Lower leg skin (tissue), 4 donors: ENCODE results near the gene RBM27. TPM values are rescaled to one million over a fixed set of nuclear protein-coding genes. Genes with fewer than 3 reads are reported as not detected.
"Not testable (repeated sequence)": the region's sequence is repeated elsewhere in the genome, so short reads cannot be mapped to it uniquely, and the experiment has no call there.

Source experiments
- DNase-seq, 2 donors: peaks; one replicate each; pipeline ENCODE4 v3.0.0-alpha.2; 2019; ENCODE audit warnings: low spot score in 2 of 2
- H3K4me3 ChIP-seq: fragments of 200-600 bp; sonication (generic); 2 replicates; pipeline ENCODE4 v1.5.1; 2017; ENCODE audit warnings: mild to moderate bottlenecking, low read depth; ENCODE audit not compliant: poor library complexity, severe bottlenecking
- CTCF ChIP-seq, 3 donors: fragments of 450-650 bp; IDR thresholded peaks; one replicate each; pipeline ENCODE4 v1.5.1; 2016; ENCODE audit warnings: antibody characterized with exemption in 3 of 3, mild to moderate bottlenecking in 3 of 3, moderate library complexity in 2 of 3
- POLR2A ChIP-seq, 2 donors: fragments of 450-650 bp; IDR thresholded peaks; one replicate each; pipeline ENCODE4 v1.6.1; 2016 to 2017; ENCODE audit warnings: antibody characterized with exemption in 2 of 2, mild to moderate bottlenecking in 1 of 2, moderate library complexity in 1 of 2
- WGBS, 2 donors: methylation state at CpG; one replicate each; pipeline ENCODE4 v1.1.5; 2018; 5-methylcytosine and 5-hydroxymethylcytosine counted together
- intact Hi-C: fragments of 100-400 bp; cut with DNase I; formaldehyde crosslinking; loops from one replicate; pipeline ENCODE4 v1.15.0; 2023; ENCODE audit warnings: low total_unique reads
- total RNA-seq, 4 donors: library from RNA; depleted of rRNA; stranded (reverse); fragments of >200 nt; gene quantifications; one replicate each; pipeline ENCODE4 v1.1.0, GENCODE V29; 2016

RBM27 gene
- total RNA-seq, 4 donors from 2014 or later = 16.1 to 20.7 (median 18.1) TPM

GRCh38 chr5:146213210-146213826 is 9.9 kb downstream of the RBM27 start:
- WGBS, 2 donors = 64 to 71% methylated on average over 4 of the region's 4 CpGs
- no peak for DNase-seq
- intact Hi-C loops = no loop called here
- TF ChIP-seq CTCF (IDR thresholded peaks at IDR 0.05) (no peak), POLR2A (IDR thresholded peaks at IDR 0.05) (no peak)
- no peak overlapping the region for H3K4me3 ChIP-seq

GRCh38 chr5:146214881-146215280 is 11.5 kb downstream of the RBM27 start:
- DNase-seq, intact Hi-C loops, H3K4me3 ChIP-seq: not testable (repeated sequence)
- 95 to 100% methylated on average over 5 of the region's 5 CpGs for WGBS, 2 donors

GRCh38 chr5:146218168-146218567 is 14.8 kb downstream of the RBM27 start:
- intact Hi-C loops = no loop called here
- 74 to 77% methylated on average over 2 of the region's 2 CpGs for WGBS, 2 donors
- no peak for TF ChIP-seq CTCF (IDR thresholded peaks at IDR 0.05)
- TF ChIP-seq POLR2A (IDR thresholded peaks at IDR 0.05) = no peak
- no peak overlapping the region for H3K4me3 ChIP-seq
- DNase-seq = no peak

DNA sequence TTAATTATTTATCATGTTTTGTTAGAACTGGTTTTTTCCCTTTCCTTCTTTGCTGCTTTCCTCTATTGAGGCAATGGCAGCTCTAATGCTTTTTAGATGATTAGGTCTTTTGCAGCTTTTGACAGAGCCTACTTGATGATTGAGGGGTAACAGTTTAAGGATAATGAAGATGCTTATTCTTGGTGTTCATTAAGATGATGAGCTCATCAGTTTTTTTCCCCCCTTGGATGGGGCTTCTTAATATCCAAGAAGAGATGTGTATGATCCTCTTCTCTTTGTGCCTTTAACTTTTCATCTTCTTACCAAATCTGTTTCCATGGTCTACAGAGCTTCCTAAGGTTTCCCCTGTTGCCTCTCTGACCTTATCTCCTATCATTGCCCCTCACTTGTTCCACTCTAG is 15.8 kb downstream of the RBM27 start:
- DNase-seq = no peak
- H3K4me3 ChIP-seq = no peak overlapping the region
- TF ChIP-seq POLR2A (IDR thresholded peaks at IDR 0.05) (no peak), CTCF (IDR thresholded peaks at IDR 0.05) (no peak)
- intact Hi-C loops = no loop called here

DNA sequence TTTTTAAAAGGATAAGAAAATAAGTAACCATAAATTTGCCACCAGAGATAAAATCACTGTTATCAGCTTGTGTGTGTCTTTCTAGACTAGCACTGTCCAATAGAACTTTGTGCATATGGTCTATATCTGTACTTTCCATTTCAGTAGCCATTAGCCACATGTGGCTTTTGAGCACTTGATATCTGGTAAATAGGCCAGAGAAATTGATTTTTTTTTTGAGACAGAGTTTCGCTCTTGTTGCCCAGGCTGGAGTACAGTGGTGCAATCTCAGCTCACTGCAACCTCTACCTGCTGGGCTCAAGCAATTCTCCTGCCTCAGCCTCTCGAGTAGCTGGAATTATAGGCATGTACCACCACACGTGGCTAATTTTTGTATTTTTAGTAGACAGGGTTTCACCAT is 17.8 kb downstream of the RBM27 start:
- intact Hi-C loops = no loop called here

GRCh38 chr5:146222005-146222404 is 18.6 kb downstream of the RBM27 start:
- TF ChIP-seq POLR2A (IDR thresholded peaks at IDR 0.05) = no peak
- no peak for TF ChIP-seq CTCF (IDR thresholded peaks at IDR 0.05)
- intact Hi-C loops = no loop called here
- no peak for DNase-seq
- no peak overlapping the region for H3K4me3 ChIP-seq
- 92 to 94% methylated on average over 1 of the region's 1 CpG for WGBS, 2 donors

More for the DNA sequence above, 17.8 kb downstream of the RBM27 start:
- TF ChIP-seq CTCF (IDR thresholded peaks at IDR 0.05) (no peak), POLR2A (IDR thresholded peaks at IDR 0.05) (no peak)
- DNase-seq = no peak
- H3K4me3 ChIP-seq = no peak overlapping the region
- 90 to 92% methylated on average over 3 of the region's 3 CpGs for WGBS, 2 donors
